H1 (cell line): Measurements from ENCODE around the gene HPCAL4. TPM values are rescaled to one million over a fixed set of nuclear protein-coding genes. Genes with fewer than 3 reads are reported as not detected.

ENCODE experiments used
- JUN ChIP-seq: IDR thresholded peaks from 2 replicates; pipeline ENCODE4 v1.6.1; 2011; ENCODE audit warnings: low read depth, mild to moderate bottlenecking, improper control_type of control experiment, low read length
- RFX5 ChIP-seq: IDR thresholded peaks from 2 replicates; pipeline ENCODE4 v1.6.1; 2011; ENCODE audit warnings: low read depth, low read length, improper control_type of control experiment, borderline replicate concordance
- RXRA ChIP-seq: IDR thresholded peaks from 2 replicates; pipeline ENCODE4 v1.6.1; 2011; ENCODE audit warnings: low read depth, mild to moderate bottlenecking, low read length, moderate library complexity; ENCODE audit not compliant: insufficient read depth
- SP4 ChIP-seq: IDR thresholded peaks from 2 replicates; pipeline ENCODE4 v1.6.1; 2012; ENCODE audit warnings: low read length, inconsistent platforms
- SRF ChIP-seq: IDR thresholded peaks from 2 replicates; pipeline ENCODE4 v1.6.1; 2011; ENCODE audit warnings: mild to moderate bottlenecking, low read depth, low read length, moderate library complexity
- polyA plus RNA-seq, 7 experiments: library from polyadenylated mRNA; depleted of rRNA in 3 of 7; stranded (reverse) in 5 of 7; unstranded in 2 of 7; fragments of >200 nt in 5 of 7; fragments of 200-250 nt in 2 of 7; gene quantifications; 1 replicate in 5 of 7; 2 replicates in 1 of 7; 4 replicates in 1 of 7; pipeline versions ENCODE4 v1.2.1 to v1.2.3, GENCODE V29; 2011 to 2013; ENCODE audit warnings: missing spikeins in 2 of 7, mixed read lengths in 2 of 7
- total RNA-seq: library from RNA; stranded (reverse); fragmentation: NEBNext Ultra II Directional; extraction: Animal tissue kit (Norgen Biotek cat#: 25700); gene quantifications from 2 replicates; pipeline ENCODE4 v1.2.1, GENCODE V29; 2021

The HPCAL4 gene
- total and polyA plus RNA-seq, 2 of the 8 experiments (the other 6 are each of a cell fraction or from before 2014, with no cell fraction given), result 0.54 to 0.74 TPM

DNA sequence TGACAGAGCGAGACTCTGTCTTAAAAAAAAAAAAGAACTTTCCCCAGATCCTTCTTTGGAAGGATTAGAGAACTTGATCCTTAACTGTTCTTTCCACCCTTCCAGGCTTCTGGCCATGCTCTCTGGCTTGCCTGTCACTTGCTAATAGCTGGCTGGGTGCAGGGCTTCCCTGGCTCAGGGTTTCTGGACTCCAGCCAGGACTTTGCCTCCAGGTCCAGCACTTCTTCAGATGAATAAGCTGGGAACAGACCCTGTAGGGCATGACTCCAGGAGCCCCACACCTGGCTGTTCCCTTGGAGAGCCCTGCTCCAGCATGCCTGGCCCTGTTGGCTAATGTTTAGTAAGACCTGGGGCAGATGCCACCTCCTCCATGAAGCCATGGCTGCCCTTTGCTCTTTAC, 16.0 kb downstream of the HPCAL4 start (continued):
- TF ChIP-seq SRF, result no peak
- no peak for TF ChIP-seq RXRA
- no peak for TF ChIP-seq RFX5
- TF ChIP-seq SP4, result no peak
- no peak for TF ChIP-seq JUN
